ENCODE results near the gene TNNI3K. TPM values are rescaled to one million over a fixed set of nuclear protein-coding genes. Genes with fewer than 3 reads are reported as not detected.
A peak's percentile ranks its signal among the peaks of the same experiment; 100 is the strongest.

TNNI3K gene
- total RNA-seq, 1 experiment from 2014 or later = not detected

DNA sequence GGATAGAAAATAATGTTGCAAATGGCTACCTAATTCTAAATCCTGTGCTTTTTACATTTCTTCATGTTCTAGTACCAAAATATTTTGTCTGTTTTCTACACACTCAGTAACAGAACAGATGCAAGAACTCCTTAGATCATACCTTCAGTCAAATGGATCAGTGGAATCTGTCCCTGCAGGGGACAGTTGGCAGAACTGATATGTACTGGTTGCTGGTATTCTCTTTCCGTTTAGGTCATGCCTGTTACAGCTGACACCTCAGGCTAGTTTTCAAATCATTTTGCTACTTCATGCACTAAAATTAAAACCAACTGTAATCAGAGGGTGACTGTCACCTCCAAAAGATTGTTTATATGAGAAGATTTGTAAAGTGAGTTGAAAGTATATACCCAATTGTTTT, 109.2 kb downstream of the TNNI3K start:
- H3K9me3 ChIP-seq (ENCODE audit: low read length) = no peaks in the 10 kb centered on the region
- H3K27me3 ChIP-seq (ENCODE audit: low read length) = no peaks in the 10 kb centered on the region
- ChIA-PET CTCF (no interaction called here), POLR2A (ENCODE audit: unreplicated experiment) (no interaction called here)
- no peak overlapping the region for H3K4me3 ChIP-seq (ENCODE audit: low read length)
- no peaks in the 10 kb centered on the region for H3F3A ChIP-seq (ENCODE audit: low read length, unreplicated experiment)
- TF ChIP-seq, protein P1, sequence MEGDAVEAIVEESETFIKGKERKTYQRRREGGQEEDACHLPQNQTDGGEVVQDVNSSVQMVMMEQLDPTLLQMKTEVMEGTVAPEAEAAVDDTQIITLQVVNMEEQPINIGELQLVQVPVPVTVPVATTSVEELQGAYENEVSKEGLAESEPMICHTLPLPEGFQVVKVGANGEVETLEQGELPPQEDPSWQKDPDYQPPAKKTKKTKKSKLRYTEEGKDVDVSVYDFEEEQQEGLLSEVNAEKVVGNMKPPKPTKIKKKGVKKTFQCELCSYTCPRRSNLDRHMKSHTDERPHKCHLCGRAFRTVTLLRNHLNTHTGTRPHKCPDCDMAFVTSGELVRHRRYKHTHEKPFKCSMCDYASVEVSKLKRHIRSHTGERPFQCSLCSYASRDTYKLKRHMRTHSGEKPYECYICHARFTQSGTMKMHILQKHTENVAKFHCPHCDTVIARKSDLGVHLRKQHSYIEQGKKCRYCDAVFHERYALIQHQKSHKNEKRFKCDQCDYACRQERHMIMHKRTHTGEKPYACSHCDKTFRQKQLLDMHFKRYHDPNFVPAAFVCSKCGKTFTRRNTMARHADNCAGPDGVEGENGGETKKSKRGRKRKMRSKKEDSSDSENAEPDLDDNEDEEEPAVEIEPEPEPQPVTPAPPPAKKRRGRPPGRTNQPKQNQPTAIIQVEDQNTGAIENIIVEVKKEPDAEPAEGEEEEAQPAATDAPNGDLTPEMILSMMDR (conservative IDR thresholded peaks at IDR 0.05; ENCODE audit: low read depth, low read length) = no peak
- TF ChIP-seq EZH2phosphoT487 (IDR thresholded peaks at IDR 0.05; ENCODE audit: borderline replicate concordance, low read length) (no peak), EZH2 (IDR thresholded peaks at IDR 0.05; ENCODE audit: low read length, unreplicated experiment) (no peak)
- no peak overlapping the region for H3K9ac ChIP-seq (ENCODE audit: low read length)
- no peaks in the 10 kb centered on the region for H4K20me1 ChIP-seq (ENCODE audit: low read length)
- H3K27ac ChIP-seq (ENCODE audit: low read length) = no peak overlapping the region
- H3K36me3 ChIP-seq (ENCODE audit: low read depth, low read length) = no peaks in the 10 kb centered on the region
- no peaks in the 10 kb centered on the region for H3K4me1 ChIP-seq (ENCODE audit: insufficient read depth, low read length)
- no peaks in the 10 kb centered on the region for H3K9me2 ChIP-seq (replicated peaks; ENCODE audit: low read length)
- ATAC-seq = no peak
- H3K4me2 ChIP-seq (ENCODE audit: low read length) = no peak overlapping the region
- H2AFZ ChIP-seq (ENCODE audit: low read length) = no peak overlapping the region
- intact Hi-C loops (cut with micrococcal nuclease) = no loop called here
- DNase-seq = no peak
- no peaks in the 10 kb centered on the region for H3K79me2 ChIP-seq (ENCODE audit: low read length)
- no TSS peak for BruUV-seq (replicated peaks)

- H3F3A ChIP-seq (ENCODE audit: low read length, unreplicated experiment) = peaks cover 5% of the 10 kb centered on the region
- ChIA-PET CTCF (no interaction called here), POLR2A (ENCODE audit: unreplicated experiment) (interaction anchor here (0.5 to 0.6 kb wide), 2 partner anchors 11 to 114 kb away, joined by 4 read pairs; no protein-coding TSS in a partner anchor)
- no TSS peak for BruUV-seq (replicated peaks)
- no peaks in the 10 kb centered on the region for H3K9me3 ChIP-seq (ENCODE audit: low read length)
- H3K4me1 ChIP-seq (ENCODE audit: insufficient read depth, low read length) = peaks cover 32% of the 10 kb centered on the region
- no peak overlapping the region for H2AFZ ChIP-seq (ENCODE audit: low read length)
- peak overlapping the region; percentile 70 for H3K27ac ChIP-seq (ENCODE audit: low read length)
- H3K4me2 ChIP-seq (ENCODE audit: low read length) = peak overlapping the region; percentile 51
- no peak for TF ChIP-seq EZH2 (IDR thresholded peaks at IDR 0.05; ENCODE audit: low read length, unreplicated experiment)
- H3K79me2 ChIP-seq (ENCODE audit: low read length) = no peaks in the 10 kb centered on the region
- H4K20me1 ChIP-seq (ENCODE audit: low read length) = no peaks in the 10 kb centered on the region
- H3K27me3 ChIP-seq (ENCODE audit: low read length) = no peaks in the 10 kb centered on the region
- no peak overlapping the region for H3K9ac ChIP-seq (ENCODE audit: low read length)
- no peaks in the 10 kb centered on the region for H3K36me3 ChIP-seq (ENCODE audit: low read depth, low read length)
- intact Hi-C loops (cut with micrococcal nuclease) = loop anchor here (2.0 to 10.0 kb wide), 5 partner anchors 70 to 298 kb away; partner anchors contain the start of genes FPGT and LRRIQ3
- H3K9me2 ChIP-seq (replicated peaks; ENCODE audit: low read length) = no peaks in the 10 kb centered on the region
- H3K4me3 ChIP-seq (ENCODE audit: low read length) = no peak overlapping the region
- ATAC-seq = peak; percentile 96
- peak; percentile 93 for DNase-seq
Observed at GRCh38 chr1:74356493-74356892, 121.3 kb downstream of the TNNI3K start.

DNA sequence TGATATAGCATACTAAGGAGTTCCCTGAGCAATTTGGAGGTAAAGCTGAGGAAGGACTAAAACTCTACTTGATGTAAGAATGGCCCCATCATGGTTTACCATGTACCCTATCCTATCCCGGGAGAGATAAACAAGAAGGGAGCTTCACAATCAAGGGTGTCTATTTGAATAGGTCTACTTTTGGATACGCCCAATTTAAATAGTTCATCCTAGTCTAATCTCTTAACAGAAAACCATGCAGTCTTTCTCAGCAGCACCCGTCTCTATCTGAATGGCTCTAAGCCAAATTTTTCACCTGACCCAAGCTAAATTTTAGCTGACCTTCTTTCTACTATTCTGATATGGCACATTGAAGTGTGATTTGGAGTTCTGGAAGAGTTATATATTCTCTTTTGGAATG, 122.0 kb downstream of the TNNI3K start:
- Histone ChIP-seq H3K9me2 (replicated peaks; ENCODE audit: low read length) (no peaks in the 10 kb centered on the region), H2AFZ (ENCODE audit: low read length) (no peak overlapping the region), H4K20me1 (ENCODE audit: low read length) (no peaks in the 10 kb centered on the region), H3K9ac (ENCODE audit: low read length) (no peak overlapping the region), H3K4me3 (ENCODE audit: low read length) (no peak overlapping the region), H3K4me1 (ENCODE audit: insufficient read depth, low read length) (peaks cover 32% of the 10 kb centered on the region), H3K27ac (ENCODE audit: low read length) (peak overlapping the region; percentile 56), H3K4me2 (ENCODE audit: low read length) (peak overlapping the region; percentile 50), H3F3A (ENCODE audit: low read length, unreplicated experiment) (peaks cover 5% of the 10 kb centered on the region), H3K36me3 (ENCODE audit: low read depth, low read length) (no peaks in the 10 kb centered on the region), H3K9me3 (ENCODE audit: low read length) (no peaks in the 10 kb centered on the region), H3K27me3 (ENCODE audit: low read length) (no peaks in the 10 kb centered on the region), H3K79me2 (ENCODE audit: low read length) (no peaks in the 10 kb centered on the region)
- ChIA-PET POLR2A (ENCODE audit: unreplicated experiment) (interaction anchor here (0.5 kb wide), 1 partner anchor 799 kb away, joined by 13 read pairs; no protein-coding TSS in a partner anchor), CTCF (no interaction called here)
- no peak for ATAC-seq
- no peak for DNase-seq
- BruUV-seq (replicated peaks) = no TSS peak
- intact Hi-C loops (cut with micrococcal nuclease) = loop anchor here (2.0 to 10.0 kb wide), 5 partner anchors 70 to 298 kb away; partner anchors contain the start of genes FPGT and LRRIQ3
- no peak for TF ChIP-seq EZH2 (IDR thresholded peaks at IDR 0.05; ENCODE audit: low read length, unreplicated experiment)
